WTC11 (cell line): ENCODE measurements around the gene ANXA2. TPM values are rescaled to one million over a fixed set of nuclear protein-coding genes. Genes with fewer than 3 reads are reported as not detected.

ENCODE experiments used
- ATAC-seq: fragments of 200-7000 bp; cut with Tn5 transposase; 2 replicates; pipeline ENCODE4 v1.10.0; 2021; ENCODE audit warnings: mild to moderate bottlenecking, moderate library complexity
- CTCF ChIA-PET: fragments of 300-600 bp; sonication (Branson Sonifier 250); formaldehyde crosslinking; loops from one replicate; lab custom pipeline; 2021; ENCODE audit warnings: antibody characterized with exemption; lab: Charles Lee
- POLR2A ChIA-PET: fragments of 350-600 bp; sonication (Branson Sonifier 250); formaldehyde crosslinking; loops from one replicate; lab custom pipeline; 2021; ENCODE audit warnings: antibody characterized with exemption; lab: Charles Lee
- DNase-seq: peaks from one replicate; pipeline ENCODE4 v3.0.0; 2021; ENCODE audit warnings: low spot score
- H3K27ac Mint-ChIP-seq: 2 replicates; pipeline ENCODE4 v1.8.0; 2021; ENCODE audit warnings: mixed read lengths
- H3K27me3 Mint-ChIP-seq: 2 replicates; pipeline ENCODE4 v1.8.0; 2021; ENCODE audit warnings: low read depth, mild to moderate bottlenecking, moderate library complexity, mixed read lengths
- H3K36me3 Mint-ChIP-seq: 2 replicates; pipeline ENCODE4 v1.8.0; 2021; ENCODE audit warnings: mixed read lengths
- H3K4me1 Mint-ChIP-seq: 2 replicates; pipeline ENCODE4 v1.8.0; 2022; ENCODE audit warnings: mixed read lengths
- H3K4me3 Mint-ChIP-seq: 2 replicates; pipeline ENCODE4 v1.8.0; 2021; ENCODE audit warnings: mild to moderate bottlenecking, moderate library complexity, mixed read lengths
- H3K9me3 Mint-ChIP-seq: 2 replicates; pipeline ENCODE4 v1.8.0; 2021; ENCODE audit warnings: mixed read lengths
- ESRRA ChIP-seq: sonication (generic); formaldehyde crosslinking; IDR thresholded peaks from 2 replicates; pipeline ENCODE4 v1.8.1; 2022; ENCODE audit warnings: mild to moderate bottlenecking, missing genetic modification reagents, borderline replicate concordance
- ETV6 ChIP-seq: sonication (generic); formaldehyde crosslinking; IDR thresholded peaks from 2 replicates; pipeline ENCODE4 v1.8.1; 2022; ENCODE audit warnings: mild to moderate bottlenecking, missing genetic modification reagents
- GABPB1 ChIP-seq: sonication (generic); formaldehyde crosslinking; IDR thresholded peaks from 2 replicates; pipeline ENCODE4 v1.8.1; 2023; ENCODE audit warnings: mild to moderate bottlenecking, missing genetic modification reagents
- GTF2I ChIP-seq: fragments of 250-450 bp; sonication (Bioruptor Pico); conservative IDR thresholded peaks from 2 replicates; pipeline ENCODE4 v1.4.0; 2021; ENCODE audit warnings: mild to moderate bottlenecking
- HMGA2 ChIP-seq: fragments of 250-450 bp; sonication (Bioruptor Pico); IDR thresholded peaks from 2 replicates; pipeline ENCODE4 v1.4.0; 2021; ENCODE audit warnings: mild to moderate bottlenecking, moderate library complexity
- NFE2L1 ChIP-seq: sonication (generic); formaldehyde crosslinking; IDR thresholded peaks from 2 replicates; pipeline ENCODE4 v1.8.1; 2023; ENCODE audit warnings: missing genetic modification reagents
- SMAD3 ChIP-seq: sonication (generic); formaldehyde crosslinking; IDR thresholded peaks from 2 replicates; pipeline ENCODE4 v1.8.0; 2022; ENCODE audit warnings: missing genetic modification reagents, mild to moderate bottlenecking, borderline replicate concordance
- TCF7 ChIP-seq: sonication (generic); formaldehyde crosslinking; IDR thresholded peaks from 2 replicates; pipeline ENCODE4 v1.8.0; 2022; ENCODE audit warnings: mild to moderate bottlenecking, low read depth, missing genetic modification reagents, moderate library complexity
- TP53 ChIP-seq: sonication (generic); formaldehyde crosslinking; IDR thresholded peaks from 2 replicates; pipeline ENCODE4 v1.8.1; 2023; ENCODE audit warnings: mild to moderate bottlenecking, missing genetic modification reagents
- ZNF232 ChIP-seq: sonication (generic); formaldehyde crosslinking; IDR thresholded peaks from 2 replicates; pipeline ENCODE4 v1.8.0; 2022; ENCODE audit warnings: mild to moderate bottlenecking, missing genetic modification reagents
- ZNF423 ChIP-seq: fragments of 250-450 bp; sonication (Bioruptor Pico); IDR thresholded peaks from 2 replicates; pipeline ENCODE4 v2.1.2; 2022; ENCODE audit warnings: mild to moderate bottlenecking, moderate library complexity
- total RNA-seq: library from RNA; stranded (reverse); gene quantifications from 3 replicates; pipeline ENCODE4 v1.2.3, GENCODE V29; 2021
- TF ChIP-seq, protein P1 (sequence below): sonication (generic); formaldehyde crosslinking; IDR thresholded peaks from 2 replicates; pipeline ENCODE4 v1.8.1; 2023; ENCODE audit warnings: mild to moderate bottlenecking, moderate library complexity, missing genetic modification reagents
- TF ChIP-seq, protein P2 (sequence below): sonication (generic); formaldehyde crosslinking; IDR thresholded peaks from 2 replicates; pipeline ENCODE4 v1.8.1; 2022; ENCODE audit warnings: missing genetic modification reagents, borderline replicate concordance
- TF ChIP-seq, protein P3 (sequence below): sonication (generic); formaldehyde crosslinking; IDR thresholded peaks from 2 replicates; pipeline ENCODE4 v1.8.0; 2022; ENCODE audit warnings: missing genetic modification reagents
- TF ChIP-seq, protein P4 (sequence below): sonication (generic); formaldehyde crosslinking; conservative IDR thresholded peaks from 2 replicates; pipeline ENCODE4 v1.8.1; 2023; ENCODE audit warnings: mild to moderate bottlenecking, low read depth, missing genetic modification reagents, moderate library complexity

The ANXA2 gene
- total RNA-seq, 1 experiment from 2014 or later = 152 TPM

DNA sequence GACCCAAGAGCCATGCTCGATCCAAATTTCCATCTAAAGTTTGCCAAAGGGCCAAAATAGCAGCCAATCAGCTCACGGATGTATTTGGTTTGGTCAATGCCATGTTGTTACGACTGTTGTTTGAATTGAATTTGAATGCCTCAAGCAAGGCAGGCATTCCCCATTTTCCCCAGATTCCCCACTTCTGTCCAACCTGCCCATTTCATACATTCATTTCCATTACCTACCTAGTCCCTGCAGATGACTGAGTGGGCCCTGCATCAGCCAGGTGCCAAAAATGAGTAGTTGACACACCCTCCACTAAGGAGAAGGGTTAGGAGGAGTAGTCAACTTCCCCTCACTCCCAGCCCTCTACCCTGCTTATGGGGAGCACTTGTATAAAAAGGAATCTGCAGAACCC lies 51.7 kb downstream of the ANXA2 start (continued):
- TF ChIP-seq GABPB1 (CRISPR knock-in tag) (no peak), ZNF232 (CRISPR knock-in tag) (no peak), NFE2L1 (CRISPR knock-in tag) (no peak), SMAD3 (no peak), ZNF423 (CRISPR knock-in tag) (no peak), HMGA2 (no peak), TP53 (CRISPR knock-in tag) (no peak), TCF7 (CRISPR knock-in tag) (no peak), ESRRA (CRISPR knock-in tag) (no peak), GTF2I (CRISPR knock-in tag) (no peak)
- TF ChIP-seq, protein P1, sequence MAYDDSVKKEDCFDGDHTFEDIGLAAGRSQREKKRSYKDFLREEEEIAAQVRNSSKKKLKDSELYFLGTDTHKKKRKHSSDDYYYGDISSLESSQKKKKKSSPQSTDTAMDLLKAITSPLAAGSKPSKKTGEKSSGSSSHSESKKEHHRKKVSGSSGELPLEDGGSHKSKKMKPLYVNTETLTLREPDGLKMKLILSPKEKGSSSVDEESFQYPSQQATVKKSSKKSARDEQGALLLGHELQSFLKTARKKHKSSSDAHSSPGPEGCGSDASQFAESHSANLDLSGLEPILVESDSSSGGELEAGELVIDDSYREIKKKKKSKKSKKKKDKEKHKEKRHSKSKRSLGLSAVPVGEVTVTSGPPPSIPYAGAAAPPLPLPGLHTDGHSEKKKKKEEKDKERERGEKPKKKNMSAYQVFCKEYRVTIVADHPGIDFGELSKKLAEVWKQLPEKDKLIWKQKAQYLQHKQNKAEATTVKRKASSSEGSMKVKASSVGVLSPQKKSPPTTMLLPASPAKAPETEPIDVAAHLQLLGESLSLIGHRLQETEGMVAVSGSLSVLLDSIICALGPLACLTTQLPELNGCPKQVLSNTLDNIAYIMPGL = no peak
- TF ChIP-seq, protein P2, sequence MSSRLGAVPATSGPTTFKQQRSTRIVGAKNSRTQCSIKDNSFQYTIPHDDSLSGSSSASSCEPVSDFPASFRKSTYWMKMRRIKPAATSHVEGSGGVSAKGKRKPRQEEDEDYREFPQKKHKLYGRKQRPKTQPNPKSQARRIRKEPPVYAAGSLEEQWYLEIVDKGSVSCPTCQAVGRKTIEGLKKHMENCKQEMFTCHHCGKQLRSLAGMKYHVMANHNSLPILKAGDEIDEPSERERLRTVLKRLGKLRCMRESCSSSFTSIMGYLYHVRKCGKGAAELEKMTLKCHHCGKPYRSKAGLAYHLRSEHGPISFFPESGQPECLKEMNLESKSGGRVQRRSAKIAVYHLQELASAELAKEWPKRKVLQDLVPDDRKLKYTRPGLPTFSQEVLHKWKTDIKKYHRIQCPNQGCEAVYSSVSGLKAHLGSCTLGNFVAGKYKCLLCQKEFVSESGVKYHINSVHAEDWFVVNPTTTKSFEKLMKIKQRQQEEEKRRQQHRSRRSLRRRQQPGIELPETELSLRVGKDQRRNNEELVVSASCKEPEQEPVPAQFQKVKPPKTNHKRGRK = no peak
- TF ChIP-seq, protein P3, sequence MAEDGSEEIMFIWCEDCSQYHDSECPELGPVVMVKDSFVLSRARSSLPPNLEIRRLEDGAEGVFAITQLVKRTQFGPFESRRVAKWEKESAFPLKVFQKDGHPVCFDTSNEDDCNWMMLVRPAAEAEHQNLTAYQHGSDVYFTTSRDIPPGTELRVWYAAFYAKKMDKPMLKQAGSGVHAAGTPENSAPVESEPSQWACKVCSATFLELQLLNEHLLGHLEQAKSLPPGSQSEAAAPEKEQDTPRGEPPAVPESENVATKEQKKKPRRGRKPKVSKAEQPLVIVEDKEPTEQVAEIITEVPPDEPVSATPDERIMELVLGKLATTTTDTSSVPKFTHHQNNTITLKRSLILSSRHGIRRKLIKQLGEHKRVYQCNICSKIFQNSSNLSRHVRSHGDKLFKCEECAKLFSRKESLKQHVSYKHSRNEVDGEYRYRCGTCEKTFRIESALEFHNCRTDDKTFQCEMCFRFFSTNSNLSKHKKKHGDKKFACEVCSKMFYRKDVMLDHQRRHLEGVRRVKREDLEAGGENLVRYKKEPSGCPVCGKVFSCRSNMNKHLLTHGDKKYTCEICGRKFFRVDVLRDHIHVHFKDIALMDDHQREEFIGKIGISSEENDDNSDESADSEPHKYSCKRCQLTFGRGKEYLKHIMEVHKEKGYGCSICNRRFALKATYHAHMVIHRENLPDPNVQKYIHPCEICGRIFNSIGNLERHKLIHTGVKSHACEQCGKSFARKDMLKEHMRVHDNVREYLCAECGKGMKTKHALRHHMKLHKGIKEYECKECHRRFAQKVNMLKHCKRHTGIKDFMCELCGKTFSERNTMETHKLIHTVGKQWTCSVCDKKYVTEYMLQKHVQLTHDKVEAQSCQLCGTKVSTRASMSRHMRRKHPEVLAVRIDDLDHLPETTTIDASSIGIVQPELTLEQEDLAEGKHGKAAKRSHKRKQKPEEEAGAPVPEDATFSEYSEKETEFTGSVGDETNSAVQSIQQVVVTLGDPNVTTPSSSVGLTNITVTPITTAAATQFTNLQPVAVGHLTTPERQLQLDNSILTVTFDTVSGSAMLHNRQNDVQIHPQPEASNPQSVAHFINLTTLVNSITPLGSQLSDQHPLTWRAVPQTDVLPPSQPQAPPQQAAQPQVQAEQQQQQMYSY (CRISPR knock-in tag) = no peak

DNA sequence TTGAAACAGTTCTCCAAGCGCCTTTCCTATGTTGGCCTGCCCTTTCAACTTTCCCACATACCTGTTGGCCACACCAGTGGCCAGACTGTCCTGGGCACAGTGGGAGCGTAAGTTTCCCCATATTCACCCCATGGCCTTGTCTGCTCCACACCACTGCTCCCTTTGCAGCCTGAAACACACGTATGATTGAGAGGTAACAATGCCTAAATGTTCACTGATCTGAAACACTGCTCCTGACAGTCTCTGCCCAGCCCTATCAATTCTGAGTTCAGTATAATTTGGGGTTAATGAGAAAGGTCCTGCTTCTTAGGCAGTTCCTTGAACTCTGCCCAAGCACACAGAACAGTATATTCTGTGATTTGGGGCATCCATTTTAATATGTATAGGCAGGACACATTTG lies 52.2 kb downstream of the ANXA2 start:
- DNase-seq = no peak
- peaks cover 18% of the 10 kb centered on the region for H3K36me3 Mint-ChIP-seq
- H3K27me3 Mint-ChIP-seq = no peaks in the 10 kb centered on the region
- no peak for TF ChIP-seq ETV6 (CRISPR knock-in tag)
- TF ChIP-seq, protein P2 = no peak
- TF ChIP-seq, protein P4, sequence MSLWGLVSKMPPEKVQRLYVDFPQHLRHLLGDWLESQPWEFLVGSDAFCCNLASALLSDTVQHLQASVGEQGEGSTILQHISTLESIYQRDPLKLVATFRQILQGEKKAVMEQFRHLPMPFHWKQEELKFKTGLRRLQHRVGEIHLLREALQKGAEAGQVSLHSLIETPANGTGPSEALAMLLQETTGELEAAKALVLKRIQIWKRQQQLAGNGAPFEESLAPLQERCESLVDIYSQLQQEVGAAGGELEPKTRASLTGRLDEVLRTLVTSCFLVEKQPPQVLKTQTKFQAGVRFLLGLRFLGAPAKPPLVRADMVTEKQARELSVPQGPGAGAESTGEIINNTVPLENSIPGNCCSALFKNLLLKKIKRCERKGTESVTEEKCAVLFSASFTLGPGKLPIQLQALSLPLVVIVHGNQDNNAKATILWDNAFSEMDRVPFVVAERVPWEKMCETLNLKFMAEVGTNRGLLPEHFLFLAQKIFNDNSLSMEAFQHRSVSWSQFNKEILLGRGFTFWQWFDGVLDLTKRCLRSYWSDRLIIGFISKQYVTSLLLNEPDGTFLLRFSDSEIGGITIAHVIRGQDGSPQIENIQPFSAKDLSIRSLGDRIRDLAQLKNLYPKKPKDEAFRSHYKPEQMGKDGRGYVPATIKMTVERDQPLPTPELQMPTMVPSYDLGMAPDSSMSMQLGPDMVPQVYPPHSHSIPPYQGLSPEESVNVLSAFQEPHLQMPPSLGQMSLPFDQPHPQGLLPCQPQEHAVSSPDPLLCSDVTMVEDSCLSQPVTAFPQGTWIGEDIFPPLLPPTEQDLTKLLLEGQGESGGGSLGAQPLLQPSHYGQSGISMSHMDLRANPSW (CRISPR knock-in tag) = no peak
- no peak overlapping the region for H3K27ac Mint-ChIP-seq
- no peak overlapping the region for H3K4me3 Mint-ChIP-seq
- peaks cover 23% of the 10 kb centered on the region for H3K4me1 Mint-ChIP-seq
- POLR2A ChIA-PET = no interaction called here
- no peak for ATAC-seq
- CTCF ChIA-PET = interaction anchor here (1.9 kb wide), 1 partner anchor 19 kb away, joined by 4 read pairs; no protein-coding TSS in a partner anchor
- no peaks in the 10 kb centered on the region for H3K9me3 Mint-ChIP-seq
